GM12892 (cell line): ENCODE data around the gene MS4A6E. TPM values are rescaled to one million over a fixed set of nuclear protein-coding genes. Genes with fewer than 3 reads are reported as not detected.
"Not testable (repeated sequence)": the region's sequence is repeated elsewhere in the genome, so short reads cannot be mapped to it uniquely, and the experiment has no call there.

Experiments
- DNase-seq: peaks from one replicate; pipeline ENCODE4 v3.0.0; 2011; ENCODE audit not compliant: insufficient read length
- FAIRE-seq: peaks from 2 replicates; lab custom pipeline; 2011; peaks lifted over from hg19 to GRCh38; lab: Jason Lieb, UNC
- POLR2A ChIP-seq: IDR thresholded peaks from 2 replicates; pipeline ENCODE4 v1.6.1; 2011; ENCODE audit warnings: low read depth, low read length, control low read depth
- POLR2AphosphoS5 ChIP-seq: IDR thresholded peaks from 2 replicates; pipeline ENCODE4 v1.6.1; 2011; ENCODE audit warnings: low read depth, low read length, control low read depth
- TAF1 ChIP-seq: IDR thresholded peaks from 2 replicates; pipeline ENCODE4 v1.6.1; 2011; ENCODE audit warnings: low read depth, mild to moderate bottlenecking, control low read depth, low read length, borderline replicate concordance
- polyA plus RNA-seq: library from polyadenylated mRNA; unstranded; fragments of >200 nt; gene quantifications from one replicate; pipeline ENCODE4 v1.2.1, GENCODE V29; 2012; ENCODE audit warnings: missing spikeins, inconsistent platforms; ENCODE audit not compliant: missing spikeins

Gene MS4A6E, protein sequence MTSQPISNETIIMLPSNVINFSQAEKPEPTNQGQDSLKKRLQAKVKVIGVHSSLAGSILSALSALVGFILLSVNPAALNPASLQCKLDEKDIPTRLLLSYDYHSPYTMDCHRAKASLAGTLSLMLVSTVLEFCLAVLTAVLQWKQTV
- polyA plus RNA-seq, result not detected

DNA sequence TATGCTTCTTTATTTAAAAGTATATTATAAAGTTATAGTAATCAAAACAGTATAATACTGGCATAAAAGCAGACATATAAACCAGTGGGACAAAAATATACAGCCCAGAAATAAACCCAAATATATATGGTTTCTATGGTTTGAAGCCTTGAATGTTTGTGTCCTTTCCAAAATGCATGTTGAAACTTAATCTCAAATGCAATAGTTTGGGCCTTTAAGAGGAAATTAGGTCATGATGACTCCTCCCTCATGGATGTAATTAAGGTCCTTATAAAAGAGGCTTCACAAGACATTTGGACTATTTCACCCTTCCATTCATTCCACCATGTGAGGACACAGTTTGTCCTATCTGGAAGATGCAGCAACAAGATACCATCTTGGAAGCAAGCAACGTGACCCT, at the start of gene MS4A6E:
TSS of gene MS4A6E (plus strand) at position 301 of the 400 bp plus-strand sequence. CDS start 7,641 bp downstream, outside the sequence.
- no peak for TF ChIP-seq TAF1
- no peak for TF ChIP-seq POLR2AphosphoS5
- TF ChIP-seq POLR2A, result no peak
- FAIRE-seq, result no peak

DNA sequence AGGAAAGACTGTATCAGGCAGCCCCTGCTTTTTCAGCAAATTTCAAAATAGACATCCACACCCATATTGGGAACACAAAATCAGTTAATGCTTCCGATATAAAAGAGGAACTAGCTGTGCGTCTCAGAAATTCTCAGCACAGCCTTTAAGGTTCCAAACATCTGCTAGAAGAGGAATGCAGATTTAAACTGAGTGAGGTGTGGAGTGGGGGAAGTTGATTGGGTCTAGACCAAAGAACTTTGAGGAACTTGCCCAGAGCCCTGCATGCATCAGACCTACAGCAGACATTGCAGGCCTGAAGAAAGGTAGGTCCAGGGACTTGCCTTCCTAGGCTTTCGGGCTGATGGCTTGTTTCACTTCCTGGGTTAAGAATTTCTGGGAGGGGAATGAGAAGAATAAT, 46.6 kb upstream of the MS4A6E start, which contains the start of gene MS4A4A:
TSS of gene MS4A4A (plus strand) at position 255 of the 400 bp plus-strand sequence. CDS start at position 265, 10 bp downstream.
- TF ChIP-seq POLR2AphosphoS5, result no peak
- TF ChIP-seq POLR2A, result no peak
- TF ChIP-seq TAF1, result no peak
- FAIRE-seq, result peak; percentile 61
- DNase-seq, result no peak

More for the DNA sequence above, at the start of gene MS4A6E:
- DNase-seq, result no peak

DNA sequence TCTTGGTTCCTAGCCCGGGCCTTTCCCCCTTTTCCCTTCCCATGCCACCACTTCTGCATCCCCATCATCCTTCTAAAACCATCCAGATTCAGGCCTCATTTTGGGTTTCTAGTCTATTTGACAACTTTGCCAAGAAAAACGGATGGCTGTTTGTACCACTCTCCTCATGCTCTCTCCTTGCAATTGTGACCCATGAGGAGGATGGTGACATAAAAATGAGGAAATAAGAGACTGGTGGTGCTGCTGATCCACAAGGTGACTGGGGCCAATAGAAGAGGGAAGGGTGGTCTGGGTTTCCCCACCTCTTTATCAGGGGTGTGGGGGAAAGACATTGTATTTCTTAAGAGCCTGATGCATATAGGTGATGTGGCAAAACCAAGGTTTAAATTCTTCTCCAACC, 45.6 kb upstream of the MS4A6E start:
- DNase-seq (no peak), FAIRE-seq (no peak)
- no peak for TF ChIP-seq TAF1
- no peak for TF ChIP-seq POLR2AphosphoS5
- TF ChIP-seq POLR2A, result no peak

DNA sequence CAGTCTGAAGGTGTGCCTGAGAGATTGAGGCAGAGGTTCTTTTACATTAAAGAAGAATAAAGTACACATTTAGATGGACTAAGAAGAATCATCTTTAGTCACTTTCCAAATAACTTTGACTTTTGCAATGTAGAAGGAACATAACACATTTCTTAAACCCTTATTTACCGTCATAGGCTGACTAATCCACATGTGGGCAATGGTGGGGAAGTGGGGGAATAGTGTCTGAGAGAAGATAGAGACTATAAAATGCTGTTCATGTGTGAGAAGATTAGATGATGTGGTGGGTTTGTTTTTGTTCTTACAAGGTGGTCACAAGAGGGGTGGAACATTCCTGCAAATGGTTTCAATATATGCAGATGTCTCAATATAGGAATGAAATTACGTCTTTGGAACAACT, 44.8 kb upstream of the MS4A6E start:
- TF ChIP-seq TAF1 (no peak), POLR2AphosphoS5 (no peak), POLR2A (no peak)

DNA sequence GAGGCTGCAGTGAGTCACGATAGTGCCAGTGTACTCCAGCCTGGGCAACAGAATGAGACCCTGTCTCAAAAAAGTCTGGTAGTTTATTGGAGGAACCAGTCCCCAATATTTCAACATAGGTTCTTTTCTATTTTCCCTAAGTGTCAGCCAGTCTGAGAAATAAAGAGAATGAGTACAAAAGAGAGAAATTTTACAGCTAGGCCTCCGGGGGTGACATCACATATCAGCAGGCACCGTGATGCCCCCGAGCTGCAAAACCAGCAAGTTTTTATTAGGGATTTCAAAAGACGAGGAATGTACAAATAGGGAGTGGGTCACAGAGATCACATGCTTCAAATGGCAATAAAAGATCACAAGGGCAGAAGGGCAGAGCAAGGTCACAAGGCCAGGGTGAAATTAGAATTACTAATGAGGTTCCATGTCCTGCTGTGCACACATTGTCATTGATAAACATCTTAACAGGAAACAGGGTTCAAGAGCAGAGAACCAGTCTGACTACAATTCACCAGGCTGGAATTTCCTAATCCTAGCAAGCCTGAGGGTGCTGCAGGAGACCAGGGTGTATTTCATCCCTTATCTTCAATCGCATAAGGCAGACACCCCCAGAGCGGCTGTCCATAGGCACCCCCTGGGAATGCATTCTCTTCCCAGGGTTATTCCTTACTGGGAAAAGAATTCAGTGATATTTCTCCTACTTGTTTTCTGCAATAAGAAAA, 41.5 kb upstream of the MS4A6E start:
- not testable (repeated sequence) for FAIRE-seq, DNase-seq

More for the DNA sequence above, 44.8 kb upstream of the MS4A6E start:
- FAIRE-seq (no peak), DNase-seq (no peak)

DNA sequence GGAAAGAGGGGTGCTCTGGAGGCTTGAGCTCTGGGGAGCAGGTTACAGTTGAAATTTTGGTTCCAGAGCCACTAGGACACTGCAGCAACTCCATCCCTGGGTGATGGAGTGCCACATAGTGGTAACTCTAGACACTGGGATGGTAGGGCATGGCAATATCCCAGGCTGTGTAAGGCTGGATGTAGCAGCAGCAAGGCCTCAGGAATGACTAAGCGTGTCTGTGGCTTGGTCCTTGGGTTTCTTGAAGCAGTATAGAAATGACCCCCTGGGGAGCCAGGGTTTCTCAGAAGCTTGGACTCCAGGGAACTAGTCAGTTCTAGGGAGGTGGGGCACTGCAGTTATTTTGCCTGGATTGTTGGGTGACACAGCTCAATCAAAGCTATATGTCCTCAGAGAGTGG, 38.5 kb upstream of the MS4A6E start:
- no peak for TF ChIP-seq POLR2A
- TF ChIP-seq POLR2AphosphoS5, result no peak
- TF ChIP-seq TAF1, result no peak
- no peak for FAIRE-seq

DNA sequence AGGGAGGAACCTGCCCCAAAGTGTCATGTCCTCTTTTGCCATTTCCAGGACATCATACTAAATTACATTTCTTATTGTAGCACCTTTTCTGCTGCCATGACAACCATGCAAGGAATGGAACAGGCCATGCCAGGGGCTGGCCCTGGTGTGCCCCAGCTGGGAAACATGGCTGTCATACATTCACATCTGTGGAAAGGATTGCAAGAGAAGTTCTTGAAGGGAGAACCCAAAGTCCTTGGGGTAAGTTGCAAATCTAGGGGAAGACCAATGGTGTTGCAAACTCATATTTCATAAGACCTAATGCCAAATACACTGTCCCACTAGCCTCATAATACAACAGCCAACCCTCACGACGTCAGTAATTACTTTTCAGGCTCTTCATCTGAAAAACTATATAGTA, 34.9 kb upstream of the MS4A6E start:
- no peak for DNase-seq
- FAIRE-seq, result no peak
- no peak for TF ChIP-seq POLR2A
- no peak for TF ChIP-seq POLR2AphosphoS5

More for the DNA sequence above, 38.5 kb upstream of the MS4A6E start:
- no peak for DNase-seq

DNA sequence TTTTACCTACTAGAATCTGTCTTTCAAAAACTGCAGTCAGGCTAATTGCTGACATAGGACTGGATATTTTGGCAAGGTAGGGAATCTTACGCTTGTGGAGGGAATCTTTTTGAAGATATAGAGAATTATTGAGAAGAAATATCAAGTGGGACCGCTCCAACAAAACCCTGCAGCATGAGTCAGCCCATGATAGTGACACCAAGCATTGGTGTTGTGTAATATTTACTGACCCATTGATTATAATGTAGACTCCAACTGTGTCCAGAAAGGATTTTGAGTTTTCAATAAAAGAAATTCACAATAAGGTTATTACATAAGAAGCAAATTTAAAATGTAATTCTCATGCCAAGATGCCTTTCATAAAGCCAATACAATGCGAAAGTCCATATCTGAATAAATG, 25.9 kb upstream of the MS4A6E start:
- TF ChIP-seq TAF1 (no peak), POLR2AphosphoS5 (no peak), POLR2A (no peak)
- DNase-seq (no peak), FAIRE-seq (no peak)

DNA sequence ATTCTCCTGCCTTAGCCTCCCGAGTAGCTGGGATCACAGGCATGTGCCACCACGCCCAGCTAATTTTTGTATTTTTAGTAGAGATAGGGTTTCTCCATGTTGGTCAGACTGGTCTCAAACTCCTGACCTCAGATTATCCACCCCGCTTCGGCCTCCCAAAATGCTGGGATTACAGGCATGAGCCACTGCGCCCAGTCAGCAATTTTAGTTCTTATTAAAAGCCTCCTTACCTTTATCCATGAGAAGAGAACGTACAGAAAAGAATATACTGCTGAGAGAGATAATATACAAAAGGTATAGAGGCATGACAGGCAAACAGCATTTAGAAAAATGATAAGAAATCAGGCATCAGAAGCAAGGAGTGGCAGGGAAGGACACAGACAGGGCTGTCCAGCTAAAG, 25.2 kb upstream of the MS4A6E start:
- FAIRE-seq, DNase-seq: not testable (repeated sequence)

DNA sequence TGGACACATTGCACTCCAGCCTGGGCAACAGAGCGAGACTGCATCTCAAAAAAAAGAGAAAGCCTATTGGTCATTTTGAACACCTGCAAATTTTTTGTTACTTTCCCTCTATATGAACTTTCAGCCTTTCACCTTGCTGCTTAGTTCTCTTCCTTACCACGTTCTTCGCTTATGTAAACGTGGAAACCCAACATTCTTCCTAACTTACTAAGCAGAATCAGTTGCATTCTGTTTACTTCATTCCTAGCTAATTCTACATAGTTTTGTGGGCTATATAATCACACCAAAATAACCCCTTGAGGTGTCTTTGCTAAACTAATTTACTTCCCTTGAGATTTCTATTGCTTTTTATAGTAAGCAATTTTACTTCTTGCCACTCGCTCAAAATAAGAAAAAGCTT, 23.4 kb upstream of the MS4A6E start:
- TF ChIP-seq TAF1 (no peak), POLR2A (no peak), POLR2AphosphoS5 (no peak)
- DNase-seq (no peak), FAIRE-seq (no peak)

DNA sequence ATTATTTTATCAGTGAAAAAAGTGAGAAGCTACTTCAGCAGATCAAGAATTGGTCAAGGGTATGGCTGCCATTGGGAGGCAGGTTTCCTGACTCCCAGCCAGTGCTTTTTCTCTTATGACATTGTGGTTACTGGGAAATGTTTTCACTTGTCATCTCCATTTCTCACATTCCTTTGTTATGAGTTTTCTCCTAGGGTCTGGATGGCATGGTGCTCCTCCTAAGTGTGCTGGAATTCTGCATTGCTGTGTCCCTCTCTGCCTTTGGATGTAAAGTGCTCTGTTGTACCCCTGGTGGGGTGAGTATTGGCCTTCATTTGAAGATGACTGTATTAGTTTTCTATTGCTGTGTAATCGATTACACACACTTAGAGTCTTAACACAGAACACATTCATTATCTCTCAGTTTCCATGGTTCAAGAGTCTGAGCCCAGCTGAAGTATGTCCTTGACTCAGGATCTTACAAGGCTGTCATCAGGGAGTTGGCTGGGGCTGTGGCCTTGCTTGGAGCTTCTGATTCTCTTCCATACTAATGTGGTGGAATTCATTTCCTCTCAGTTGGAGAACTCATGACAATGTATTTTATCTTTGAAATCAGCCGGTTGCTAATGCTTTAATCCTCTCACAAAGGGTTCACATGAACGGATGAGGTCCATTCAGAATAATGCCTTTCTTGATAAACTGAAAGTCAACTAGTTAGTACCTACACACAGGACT, 21.0 kb upstream of the MS4A6E start:
- FAIRE-seq (peak; percentile 30), DNase-seq (no peak)
- TF ChIP-seq TAF1 (no peak), POLR2AphosphoS5 (no peak), POLR2A (no peak)

DNA sequence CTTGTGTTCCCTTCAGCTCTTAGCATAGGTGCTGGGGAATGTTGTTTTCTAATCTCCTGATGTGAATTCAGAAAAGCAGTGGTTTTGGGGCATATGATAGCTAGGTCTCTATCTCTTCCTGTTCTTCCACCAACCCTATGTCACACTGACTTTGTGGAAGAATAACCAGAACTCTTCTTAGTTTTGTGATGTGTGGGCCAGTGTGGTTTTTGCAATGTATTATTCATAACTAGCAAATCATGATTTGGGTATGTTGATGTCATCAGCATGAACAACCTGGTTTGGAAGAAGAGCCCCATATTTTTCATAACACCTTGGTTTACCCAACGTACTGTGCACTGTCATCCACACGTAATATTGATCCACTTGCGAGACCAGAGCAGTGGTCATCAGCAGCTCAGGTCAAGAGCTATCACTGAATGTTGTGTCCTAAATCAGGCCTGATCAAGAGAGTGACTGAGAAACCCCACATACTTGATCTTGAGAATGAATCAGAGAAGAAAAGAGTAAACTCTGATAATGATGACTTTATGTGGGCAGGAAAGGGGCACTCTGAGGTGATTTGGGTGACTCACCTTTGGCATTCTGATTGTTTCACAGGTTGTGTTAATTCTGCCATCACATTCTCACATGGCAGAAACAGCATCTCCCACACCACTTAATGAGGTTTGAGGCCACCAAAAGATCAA, 19.4 kb upstream of the MS4A6E start:
- TF ChIP-seq POLR2A (no peak), POLR2AphosphoS5 (no peak)
- no peak for DNase-seq

More for the DNA sequence above, 19.4 kb upstream of the MS4A6E start:
- FAIRE-seq, result peak; percentile 87
